Measurements from ENCODE around the gene NKIRAS1.
A peak's percentile ranks its signal among the peaks of the same experiment; 100 is the strongest.

The NKIRAS1 gene

DNA sequence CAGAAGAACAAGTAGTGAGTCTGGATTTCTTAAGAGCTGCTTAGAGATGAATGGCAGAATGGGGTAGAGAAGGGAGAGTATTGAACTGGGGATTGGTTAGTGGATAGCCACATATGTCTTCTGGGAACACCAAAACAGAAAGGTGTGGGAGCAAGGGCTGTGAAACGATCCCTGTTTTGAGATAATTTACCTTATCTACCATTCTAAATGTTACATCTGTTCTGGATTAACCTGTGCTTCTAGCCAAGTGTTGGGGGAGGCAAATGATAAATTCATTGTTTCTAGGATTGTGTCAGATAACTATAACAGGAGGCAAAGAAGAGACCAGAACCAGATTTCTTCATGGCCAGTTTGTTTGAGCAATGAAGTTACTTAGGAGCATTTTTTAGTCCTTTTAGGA, 36.7 kb upstream of the NKIRAS1 start:
- Histone ChIP-seq H3K27ac (ENCODE audit: insufficient read depth, low read depth, low read length, poor library complexity, severe bottlenecking) (no peak overlapping the region), H3K4me3 (ENCODE audit: insufficient read depth, low read depth, low read length) (no peak overlapping the region)
- 100% methylated on average over 1 of the region's 1 CpG; no CpG with 5 or more reads in 1 of the 2 experiments for WGBS, 2 experiments

DNA sequence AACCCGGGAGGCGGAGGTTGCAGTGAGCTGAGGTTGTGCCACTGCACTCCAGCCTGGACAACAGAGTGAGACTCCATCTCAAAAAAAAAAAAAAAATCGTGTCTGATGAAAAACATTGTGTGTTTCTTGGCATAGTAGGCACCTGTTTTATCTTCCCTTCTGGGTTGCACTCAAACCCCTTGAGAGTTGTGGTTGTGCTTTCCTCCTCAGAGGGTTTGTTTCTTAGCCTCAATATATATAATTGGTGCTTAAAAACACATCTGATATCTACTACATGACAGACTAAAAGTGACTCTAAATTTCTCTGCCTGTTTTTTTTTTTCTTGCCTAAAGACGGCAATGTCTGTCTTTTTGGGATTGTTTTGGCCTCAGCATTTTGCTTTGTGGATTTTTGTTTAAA, 35.9 kb upstream of the NKIRAS1 start:
- no peak overlapping the region for H3K27ac ChIP-seq (ENCODE audit: insufficient read depth, low read depth, low read length, poor library complexity, severe bottlenecking)
- no peaks in the 10 kb centered on the region for H3K4me1 ChIP-seq (ENCODE audit: control insufficient read depth, insufficient read depth, low read length)
- WGBS, 2 experiments = 92 to 95% methylated on average over 4 of the region's 4 CpGs
- no peak overlapping the region for H3K4me3 ChIP-seq (ENCODE audit: insufficient read depth, low read depth, low read length)
- no peaks in the 10 kb centered on the region for H3K9me3 ChIP-seq (ENCODE audit: control insufficient read depth, low read length)
- no peaks in the 10 kb centered on the region for H3K27me3 ChIP-seq (ENCODE audit: control insufficient read depth, insufficient read depth, low read length, poor library complexity, severe bottlenecking)
- no peaks in the 10 kb centered on the region for H3K36me3 ChIP-seq (ENCODE audit: control insufficient read depth, insufficient read depth, low read length)

More for the DNA sequence above, 36.7 kb upstream of the NKIRAS1 start:
- H3K4me1 ChIP-seq (ENCODE audit: control insufficient read depth, insufficient read depth, low read length) = no peaks in the 10 kb centered on the region
- H3K9me3 ChIP-seq (ENCODE audit: control insufficient read depth, low read length) = no peaks in the 10 kb centered on the region
- H3K27me3 ChIP-seq (ENCODE audit: control insufficient read depth, insufficient read depth, low read length, poor library complexity, severe bottlenecking) = no peaks in the 10 kb centered on the region
- no peaks in the 10 kb centered on the region for H3K36me3 ChIP-seq (ENCODE audit: control insufficient read depth, insufficient read depth, low read length)

DNA sequence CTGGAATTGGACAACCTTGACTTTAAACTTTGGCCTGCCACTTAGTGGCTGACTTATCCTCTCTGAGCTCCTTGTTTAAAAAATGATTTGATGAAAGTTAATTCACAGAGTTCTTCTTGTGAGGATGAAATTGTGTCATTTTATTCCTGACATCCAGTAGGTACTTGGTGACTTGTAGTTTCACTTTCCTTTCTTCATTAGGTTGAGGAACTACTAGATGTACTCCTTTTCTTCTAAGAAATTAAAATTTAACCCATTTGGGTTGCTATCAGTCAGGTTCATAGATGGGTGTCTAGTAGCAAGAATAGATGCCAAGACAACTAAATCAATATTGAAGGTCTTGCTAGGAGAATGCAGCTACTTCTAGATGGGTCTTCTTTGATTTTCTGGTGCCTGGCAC, 33.5 kb upstream of the NKIRAS1 start:
- H3K36me3 ChIP-seq (ENCODE audit: control insufficient read depth, insufficient read depth, low read length) = no peaks in the 10 kb centered on the region
- H3K4me3 ChIP-seq (ENCODE audit: insufficient read depth, low read depth, low read length) = no peak overlapping the region
- H3K27me3 ChIP-seq (ENCODE audit: control insufficient read depth, insufficient read depth, low read length, poor library complexity, severe bottlenecking) = no peaks in the 10 kb centered on the region
- H3K4me1 ChIP-seq (ENCODE audit: control insufficient read depth, insufficient read depth, low read length) = peaks cover 5% of the 10 kb centered on the region
- H3K9me3 ChIP-seq (ENCODE audit: control insufficient read depth, low read length) = no peaks in the 10 kb centered on the region
- no peak overlapping the region for H3K27ac ChIP-seq (ENCODE audit: insufficient read depth, low read depth, low read length, poor library complexity, severe bottlenecking)

DNA sequence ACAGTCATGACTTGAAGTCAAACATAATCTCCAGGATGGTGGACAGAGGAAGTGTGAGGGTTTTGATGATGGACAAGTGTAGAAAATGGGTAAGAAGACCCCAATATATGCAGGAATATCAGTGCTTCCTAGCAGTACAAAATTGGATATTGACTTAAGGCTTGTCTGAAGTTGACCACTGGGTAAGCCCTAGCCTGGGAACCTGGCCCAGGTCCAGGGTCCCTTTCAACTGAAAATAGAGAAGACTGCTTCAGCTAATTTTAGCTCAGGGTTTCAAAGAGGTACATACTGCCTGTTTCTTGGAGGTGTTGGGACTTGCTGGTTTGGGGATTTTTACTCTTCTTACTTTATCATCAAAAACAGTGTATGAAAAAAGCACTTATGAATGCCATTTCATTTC, 33.0 kb upstream of the NKIRAS1 start:
- Histone ChIP-seq H3K27ac (ENCODE audit: insufficient read depth, low read depth, low read length, poor library complexity, severe bottlenecking) (no peak overlapping the region), H3K4me1 (ENCODE audit: control insufficient read depth, insufficient read depth, low read length) (peaks cover 5% of the 10 kb centered on the region), H3K9me3 (ENCODE audit: control insufficient read depth, low read length) (no peaks in the 10 kb centered on the region), H3K4me3 (ENCODE audit: insufficient read depth, low read depth, low read length) (no peak overlapping the region), H3K36me3 (ENCODE audit: control insufficient read depth, insufficient read depth, low read length) (no peaks in the 10 kb centered on the region), H3K27me3 (ENCODE audit: control insufficient read depth, insufficient read depth, low read length, poor library complexity, severe bottlenecking) (no peaks in the 10 kb centered on the region)

DNA sequence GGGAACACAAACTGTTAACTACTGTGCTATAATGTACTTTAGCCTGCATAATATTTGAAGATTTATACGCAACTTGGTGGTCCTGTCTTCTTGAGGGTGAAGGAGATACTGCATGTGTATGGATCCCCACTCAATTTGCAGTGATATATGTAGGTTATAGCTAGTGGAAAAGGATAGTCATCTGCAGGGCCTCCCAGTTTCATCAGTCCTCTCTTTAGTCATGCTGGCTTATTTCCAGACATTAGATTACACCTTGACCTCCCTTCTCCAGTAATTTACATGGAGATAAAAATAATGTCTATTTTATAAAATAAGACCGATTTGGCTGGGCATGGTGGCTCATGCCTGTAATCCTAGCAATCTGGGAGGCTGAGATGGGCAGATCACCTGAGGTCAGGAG, 32.0 kb upstream of the NKIRAS1 start:
- Histone ChIP-seq H3K4me3 (ENCODE audit: insufficient read depth, low read depth, low read length) (no peak overlapping the region), H3K27me3 (ENCODE audit: control insufficient read depth, insufficient read depth, low read length, poor library complexity, severe bottlenecking) (no peaks in the 10 kb centered on the region), H3K27ac (ENCODE audit: insufficient read depth, low read depth, low read length, poor library complexity, severe bottlenecking) (no peak overlapping the region), H3K9me3 (ENCODE audit: control insufficient read depth, low read length) (no peaks in the 10 kb centered on the region), H3K4me1 (ENCODE audit: control insufficient read depth, insufficient read depth, low read length) (peaks cover 9% of the 10 kb centered on the region), H3K36me3 (ENCODE audit: control insufficient read depth, insufficient read depth, low read length) (no peaks in the 10 kb centered on the region)
- 96% methylated on average over 2 of the region's 2 CpGs for WGBS, 2 experiments

DNA sequence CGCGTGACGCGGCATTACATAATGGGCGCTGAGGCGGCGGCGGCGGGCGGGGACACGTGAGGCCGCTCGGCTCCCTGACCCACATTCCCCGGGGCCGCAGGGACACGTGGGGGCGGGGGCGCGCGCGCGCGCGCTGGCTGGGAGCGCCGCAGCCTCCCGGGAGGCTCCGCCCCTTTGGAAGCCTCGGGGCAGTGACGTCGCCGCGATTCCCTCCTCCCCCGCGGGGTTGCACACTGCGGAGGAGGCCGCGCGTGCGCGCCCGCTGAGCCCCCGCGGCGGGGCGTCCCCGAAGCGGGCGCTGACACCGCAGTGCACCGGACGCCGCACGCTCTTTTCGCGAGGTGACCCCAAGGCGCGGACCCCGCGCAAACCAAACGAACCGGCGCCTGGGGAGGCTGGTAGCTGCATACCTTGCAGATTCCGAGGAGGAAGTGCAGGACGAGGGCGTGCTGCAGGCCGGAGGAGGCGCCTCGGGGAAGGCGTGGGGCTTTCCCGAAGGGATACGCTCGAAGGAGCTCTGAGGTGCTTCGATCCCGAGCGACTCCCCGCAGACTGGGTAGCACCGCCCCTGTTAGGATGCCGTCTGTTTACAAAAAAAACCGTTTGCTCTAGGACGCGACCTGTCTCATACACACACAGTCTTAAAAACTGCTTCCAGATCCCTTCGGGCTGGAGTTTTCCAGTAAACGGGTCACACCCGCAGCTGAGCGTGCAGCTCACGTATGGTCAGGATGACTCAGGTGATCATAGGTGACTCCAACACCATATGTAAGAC, 29.3 kb upstream of the NKIRAS1 start:
- H3K36me3 ChIP-seq (ENCODE audit: control insufficient read depth, insufficient read depth, low read length) = no peaks in the 10 kb centered on the region
- WGBS, 2 experiments = 0% methylated on average over 87 of the region's 87 CpGs

DNA sequence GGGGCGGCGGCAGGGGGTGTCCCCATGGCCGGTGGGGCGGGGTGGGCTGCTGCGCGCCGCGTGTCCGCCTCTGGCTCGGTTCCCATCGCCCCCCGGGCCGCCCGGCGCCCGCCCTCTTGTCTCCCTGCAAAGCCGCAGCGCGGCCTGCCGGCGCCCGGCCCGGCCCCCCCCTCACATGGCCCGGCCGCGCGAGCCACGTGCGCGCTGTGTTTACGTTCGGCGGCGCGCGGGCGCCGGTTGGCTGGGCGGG, 28.8 kb upstream of the NKIRAS1 start:
- Histone ChIP-seq H3K36me3 (ENCODE audit: control insufficient read depth, insufficient read depth, low read length) (no peaks in the 10 kb centered on the region), H3K4me1 (ENCODE audit: control insufficient read depth, insufficient read depth, low read length) (peaks cover 13% of the 10 kb centered on the region), H3K9me3 (ENCODE audit: control insufficient read depth, low read length) (no peaks in the 10 kb centered on the region), H3K27me3 (ENCODE audit: control insufficient read depth, insufficient read depth, low read length, poor library complexity, severe bottlenecking) (no peaks in the 10 kb centered on the region), H3K27ac (ENCODE audit: insufficient read depth, low read depth, low read length, poor library complexity, severe bottlenecking) (peak overlapping the region; percentile 99), H3K4me3 (ENCODE audit: insufficient read depth, low read depth, low read length) (peak overlapping the region; percentile 64)
- 0% methylated on average over 39 of the region's 39 CpGs for WGBS, 2 experiments

More for the DNA sequence above, 29.3 kb upstream of the NKIRAS1 start:
- peak overlapping the region; percentile 64 for H3K4me3 ChIP-seq (ENCODE audit: insufficient read depth, low read depth, low read length)
- no peaks in the 10 kb centered on the region for H3K27me3 ChIP-seq (ENCODE audit: control insufficient read depth, insufficient read depth, low read length, poor library complexity, severe bottlenecking)
- no peaks in the 10 kb centered on the region for H3K9me3 ChIP-seq (ENCODE audit: control insufficient read depth, low read length)
- H3K4me1 ChIP-seq (ENCODE audit: control insufficient read depth, insufficient read depth, low read length) = peaks cover 13% of the 10 kb centered on the region
- H3K27ac ChIP-seq (ENCODE audit: insufficient read depth, low read depth, low read length, poor library complexity, severe bottlenecking) = peak overlapping the region; percentile 99

DNA sequence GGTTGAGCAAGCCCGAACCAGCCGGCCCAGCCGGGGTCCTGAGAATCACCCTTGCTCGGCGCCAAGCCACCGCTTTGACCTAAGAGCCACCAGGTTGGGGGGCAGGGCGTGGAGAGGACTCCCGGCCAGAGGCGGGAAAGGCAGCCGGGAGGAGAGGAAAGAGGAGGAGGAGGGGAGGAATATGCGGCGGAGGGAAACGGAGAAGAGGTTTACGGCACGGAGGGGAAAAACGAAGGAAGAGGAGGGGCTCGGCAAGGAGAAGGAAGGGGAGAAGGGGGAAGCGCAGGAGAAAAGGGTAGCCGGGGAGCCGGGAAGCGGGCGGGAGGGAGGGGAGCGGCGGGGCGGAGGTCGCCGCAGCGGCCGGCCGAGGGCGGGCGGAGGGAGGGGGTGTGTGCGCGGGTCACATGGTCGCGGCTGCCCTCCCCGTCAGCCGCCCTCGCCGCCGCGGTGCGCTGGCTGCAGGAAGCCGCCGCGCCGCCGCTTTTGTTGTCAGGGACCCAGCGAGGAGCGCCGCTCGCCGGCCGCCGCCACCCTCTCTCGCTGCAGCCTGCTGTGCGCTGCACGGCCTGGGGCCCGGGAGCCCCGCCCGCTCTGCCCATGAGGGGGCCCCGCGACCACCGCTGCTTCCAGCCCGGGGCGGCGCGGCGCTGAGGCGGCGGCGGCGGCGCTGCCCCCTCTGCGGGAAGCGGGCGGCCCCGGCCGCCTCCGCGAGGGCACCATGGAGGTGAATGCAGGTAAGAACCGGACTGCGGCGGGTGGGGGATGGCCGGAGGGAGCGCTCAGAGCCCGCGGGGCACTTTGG, 28.3 kb upstream of the NKIRAS1 start, which contains the start of gene NR1D2:
NR1D2 (plus strand) TSS at position 426 of the 802 bp plus-strand sequence; CDS start at position 719, 293 bp downstream.
- peak within 1 kb of the TSS; percentile 99 for H3K27ac ChIP-seq (ENCODE audit: insufficient read depth, low read depth, low read length, poor library complexity, severe bottlenecking)
- no peaks in the 10 kb centered on the region for H3K27me3 ChIP-seq (ENCODE audit: control insufficient read depth, insufficient read depth, low read length, poor library complexity, severe bottlenecking)
- H3K9me3 ChIP-seq (ENCODE audit: control insufficient read depth, low read length) = no peaks in the 10 kb centered on the region
- H3K36me3 ChIP-seq (ENCODE audit: control insufficient read depth, insufficient read depth, low read length) = no peaks in the 10 kb centered on the region
- H3K4me1 ChIP-seq (ENCODE audit: control insufficient read depth, insufficient read depth, low read length) = peaks cover 13% of the 10 kb centered on the region
- peak within 1 kb of the TSS; percentile 64 for H3K4me3 ChIP-seq (ENCODE audit: insufficient read depth, low read depth, low read length)
- 0 to 1% methylated on average over 88 of the region's 88 CpGs for WGBS, 2 experiments

DNA sequence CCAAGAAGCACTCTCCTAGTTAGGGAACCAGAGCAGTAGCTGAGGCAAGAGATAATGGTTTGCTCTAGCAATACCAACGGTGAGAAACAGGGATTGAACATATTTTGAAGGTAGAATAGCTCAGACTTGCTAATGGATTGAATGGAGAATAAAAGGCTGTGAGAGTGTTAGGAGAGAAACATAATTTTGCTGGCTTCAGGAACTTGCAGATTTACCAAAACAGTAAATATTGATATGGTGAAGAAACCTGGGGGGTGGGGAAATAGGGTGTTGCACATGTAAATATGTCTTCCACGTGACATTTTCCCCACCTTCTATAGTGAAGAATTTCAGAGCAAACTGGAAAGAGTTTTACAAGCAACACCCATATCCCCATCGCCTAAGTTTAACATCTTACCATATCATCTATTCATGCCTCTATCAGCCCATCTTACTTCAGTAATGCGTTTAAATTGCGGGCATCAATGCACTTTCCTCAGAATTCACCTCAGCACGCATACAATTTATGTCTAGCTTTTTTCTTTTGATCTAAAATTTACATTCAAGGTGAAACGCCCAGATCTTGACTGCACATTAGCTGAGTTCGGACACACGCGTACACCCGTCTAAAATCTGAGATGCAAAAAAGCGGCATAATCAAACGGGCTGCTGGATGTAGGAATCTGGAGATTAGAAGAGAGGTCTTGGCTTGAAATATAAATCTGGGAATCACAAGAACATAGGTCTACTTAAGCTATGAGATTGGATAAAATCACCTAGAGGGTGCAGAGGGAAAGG, 27.4 kb upstream of the NKIRAS1 start:
- H3K9me3 ChIP-seq (ENCODE audit: control insufficient read depth, low read length) = no peaks in the 10 kb centered on the region
- peaks cover 13% of the 10 kb centered on the region for H3K4me1 ChIP-seq (ENCODE audit: control insufficient read depth, insufficient read depth, low read length)
- no peaks in the 10 kb centered on the region for H3K36me3 ChIP-seq (ENCODE audit: control insufficient read depth, insufficient read depth, low read length)
- WGBS, 2 experiments = 6 to 8% methylated on average over 13 of the region's 13 CpGs
- H3K27ac ChIP-seq (ENCODE audit: insufficient read depth, low read depth, low read length, poor library complexity, severe bottlenecking) = peak overlapping the region; percentile 99
- no peaks in the 10 kb centered on the region for H3K27me3 ChIP-seq (ENCODE audit: control insufficient read depth, insufficient read depth, low read length, poor library complexity, severe bottlenecking)
- H3K4me3 ChIP-seq (ENCODE audit: insufficient read depth, low read depth, low read length) = peak overlapping the region; percentile 64

DNA sequence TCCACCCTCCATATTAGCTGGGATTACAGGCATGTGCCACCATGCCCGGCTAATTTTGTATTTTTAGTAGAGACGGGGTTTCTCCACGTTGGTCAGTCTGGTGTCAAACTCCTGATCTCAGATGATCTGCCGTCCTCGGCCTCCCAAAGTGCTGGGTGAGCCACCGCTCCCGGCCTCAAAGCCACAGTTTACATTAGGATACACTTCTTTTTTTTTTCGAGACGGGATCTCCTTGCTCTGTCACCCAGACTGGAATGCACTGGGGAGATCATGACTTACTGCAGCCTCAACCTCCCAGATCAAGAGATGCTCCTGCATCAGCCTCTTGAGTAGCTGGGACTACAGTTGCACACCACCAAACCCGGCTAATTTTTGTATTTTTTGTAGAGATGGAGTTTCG, 25.8 kb upstream of the NKIRAS1 start:
- WGBS, 2 experiments = 88 to 91% methylated on average over 11 of the region's 11 CpGs
- Histone ChIP-seq H3K4me1 (ENCODE audit: control insufficient read depth, insufficient read depth, low read length) (peaks cover 13% of the 10 kb centered on the region), H3K36me3 (ENCODE audit: control insufficient read depth, insufficient read depth, low read length) (no peaks in the 10 kb centered on the region), H3K4me3 (ENCODE audit: insufficient read depth, low read depth, low read length) (no peak overlapping the region), H3K27me3 (ENCODE audit: control insufficient read depth, insufficient read depth, low read length, poor library complexity, severe bottlenecking) (no peaks in the 10 kb centered on the region), H3K9me3 (ENCODE audit: control insufficient read depth, low read length) (no peaks in the 10 kb centered on the region), H3K27ac (ENCODE audit: insufficient read depth, low read depth, low read length, poor library complexity, severe bottlenecking) (no peak overlapping the region)

All from ectodermal cell (in vitro differentiated cells).